Stimulated activated effector memory CD8-positive, alpha-beta T cell treated with anti-CD3 and anti-CD28 coated beads, Interleukin-12 subunit alpha, Interleukin-12 subunit beta, amount 100 ng/mL, for 72 hours (primary cell): ENCODE data around the gene GNB1.
"Not testable (repeated sequence)": the region's sequence is repeated elsewhere in the genome, so short reads cannot be mapped to it uniquely, and the experiment has no call there.

Experiments
- ATAC-seq: fragments of 150-1000 bp; cut with Tn5 transposase; 2 replicates; pipeline ENCODE4 v1.10.0; 2021
- DNase-seq, 2 donors: peaks; one replicate each; pipeline ENCODE4 v3.0.0; 2021 to 2022; ENCODE audit warnings: low spot score in 2 of 2
- H3K27ac Mint-ChIP-seq: one replicate; pipeline ENCODE4 v1.8.0; 2022; ENCODE audit warnings: mild to moderate bottlenecking, mixed read lengths
- H3K36me3 Mint-ChIP-seq: one replicate; pipeline ENCODE4 v1.8.0; 2022; ENCODE audit warnings: mild to moderate bottlenecking, mixed read lengths
- H3K4me1 Mint-ChIP-seq: one replicate; pipeline ENCODE4 v1.8.0; 2022; ENCODE audit warnings: mixed read lengths
- H3K4me3 Mint-ChIP-seq: one replicate; pipeline ENCODE4 v1.8.0; 2022; ENCODE audit warnings: mild to moderate bottlenecking, mixed read lengths
- H3K9me3 Mint-ChIP-seq: one replicate; pipeline ENCODE4 v1.8.0; 2022; ENCODE audit warnings: mixed read lengths

GNB1 gene

GRCh38 chr1:1867164-1867563 lies 23.7 kb downstream of the GNB1 start:
- H3K4me1 Mint-ChIP-seq: peaks cover 61% of the 10 kb centered on the region
- no peak overlapping the region for H3K27ac Mint-ChIP-seq
- H3K9me3 Mint-ChIP-seq: no peaks in the 10 kb centered on the region
- H3K4me3 Mint-ChIP-seq: no peak overlapping the region
- DNase-seq (no peak), ATAC-seq (no peak)
- H3K36me3 Mint-ChIP-seq: peaks cover 49% of the 10 kb centered on the region

GRCh38 chr1:1862905-1863547 lies 27.9 kb downstream of the GNB1 start:
- Mint-ChIP-seq H3K36me3 (peaks cover 31% of the 10 kb centered on the region), H3K9me3 (no peaks in the 10 kb centered on the region), H3K27ac (peak overlapping the region; percentile 56), H3K4me1 (peaks cover 62% of the 10 kb centered on the region), H3K4me3 (no peak overlapping the region)
- DNase-seq (peak in 1 of 2 donors; percentile 61), ATAC-seq (peak; percentile 74)

GRCh38 chr1:1861761-1862310 lies 29.1 kb downstream of the GNB1 start:
- H3K4me3 Mint-ChIP-seq, H3K9me3 Mint-ChIP-seq, DNase-seq, ATAC-seq, H3K27ac Mint-ChIP-seq: not testable (repeated sequence)
- peaks cover 34% of the 10 kb centered on the region for H3K36me3 Mint-ChIP-seq
- peaks cover 65% of the 10 kb centered on the region for H3K4me1 Mint-ChIP-seq

- H3K27ac Mint-ChIP-seq: no peak overlapping the region
- peaks cover 66% of the 10 kb centered on the region for H3K4me1 Mint-ChIP-seq
Measured at GRCh38 chr1:1861339-1861730, 29.6 kb downstream of the GNB1 start.

GRCh38 chr1:1859970-1860697 lies 30.8 kb downstream of the GNB1 start:
- H3K4me1 Mint-ChIP-seq: peaks cover 68% of the 10 kb centered on the region
- peak overlapping the region; percentile 81 for H3K27ac Mint-ChIP-seq
- H3K36me3 Mint-ChIP-seq: peaks cover 20% of the 10 kb centered on the region
- ATAC-seq: peak; percentile 57
- DNase-seq, H3K4me3 Mint-ChIP-seq, H3K9me3 Mint-ChIP-seq: not testable (repeated sequence)

More at GRCh38 chr1:1861339-1861730, 29.6 kb downstream of the GNB1 start:
- DNase-seq (no peak), ATAC-seq (no peak)
- Mint-ChIP-seq H3K4me3 (no peak overlapping the region), H3K9me3 (no peaks in the 10 kb centered on the region), H3K36me3 (peaks cover 30% of the 10 kb centered on the region)

- Mint-ChIP-seq H3K4me3 (no peak overlapping the region), H3K4me1 (peaks cover 74% of the 10 kb centered on the region), H3K36me3 (peaks cover 27% of the 10 kb centered on the region), H3K27ac (peak overlapping the region; percentile 81), H3K9me3 (no peaks in the 10 kb centered on the region)
- DNase-seq: no peak
- no peak for ATAC-seq
Measured at GRCh38 chr1:1858382-1859086, 32.4 kb downstream of the GNB1 start.

GRCh38 chr1:1857096-1857703 lies 33.7 kb downstream of the GNB1 start:
- peaks cover 41% of the 10 kb centered on the region for H3K36me3 Mint-ChIP-seq
- peak overlapping the region; percentile 81 for H3K27ac Mint-ChIP-seq
- DNase-seq (no peak), ATAC-seq (no peak)
- H3K4me1 Mint-ChIP-seq: peaks cover 73% of the 10 kb centered on the region
- H3K4me3 Mint-ChIP-seq: no peak overlapping the region
- H3K9me3 Mint-ChIP-seq: no peaks in the 10 kb centered on the region

- not testable (repeated sequence) for H3K4me3 Mint-ChIP-seq, ATAC-seq, DNase-seq, H3K9me3 Mint-ChIP-seq
- Mint-ChIP-seq H3K27ac (peak overlapping the region; percentile 81), H3K36me3 (peaks cover 48% of the 10 kb centered on the region), H3K4me1 (peaks cover 73% of the 10 kb centered on the region)
Measured at GRCh38 chr1:1856161-1856560, 34.7 kb downstream of the GNB1 start.

- Mint-ChIP-seq H3K27ac (peak overlapping the region; percentile 77), H3K4me3 (no peak overlapping the region), H3K9me3 (no peaks in the 10 kb centered on the region), H3K4me1 (peaks cover 72% of the 10 kb centered on the region), H3K36me3 (peaks cover 72% of the 10 kb centered on the region)
- DNase-seq (no peak), ATAC-seq (no peak)
Measured at GRCh38 chr1:1853593-1854257, 37.2 kb downstream of the GNB1 start.

- DNase-seq (no peak), ATAC-seq (no peak)
Measured at GRCh38 chr1:1852619-1853414, 38.1 kb downstream of the GNB1 start.

GRCh38 chr1:1847890-1848289 lies 43.0 kb downstream of the GNB1 start:
- DNase-seq: no peak
- H3K27ac Mint-ChIP-seq: peak overlapping the region; percentile 61
- no peak for ATAC-seq
- peaks cover 78% of the 10 kb centered on the region for H3K36me3 Mint-ChIP-seq
- H3K4me1 Mint-ChIP-seq: peaks cover 64% of the 10 kb centered on the region
- no peaks in the 10 kb centered on the region for H3K9me3 Mint-ChIP-seq
- no peak overlapping the region for H3K4me3 Mint-ChIP-seq

More at GRCh38 chr1:1852619-1853414, 38.1 kb downstream of the GNB1 start:
- Mint-ChIP-seq H3K4me1 (peaks cover 67% of the 10 kb centered on the region), H3K9me3 (no peaks in the 10 kb centered on the region), H3K36me3 (peaks cover 72% of the 10 kb centered on the region), H3K27ac (peak overlapping the region; percentile 77), H3K4me3 (no peak overlapping the region)

GRCh38 chr1:1847061-1847850 lies 43.6 kb downstream of the GNB1 start:
- no peak for DNase-seq
- no peak overlapping the region for H3K4me3 Mint-ChIP-seq
- no peak for ATAC-seq
- H3K9me3 Mint-ChIP-seq: no peaks in the 10 kb centered on the region
- H3K4me1 Mint-ChIP-seq: peaks cover 66% of the 10 kb centered on the region
- peaks cover 75% of the 10 kb centered on the region for H3K36me3 Mint-ChIP-seq
- H3K27ac Mint-ChIP-seq: peak overlapping the region; percentile 61

GRCh38 chr1:1846386-1846918 lies 44.4 kb downstream of the GNB1 start:
- DNase-seq (no peak), ATAC-seq (no peak)
- Mint-ChIP-seq H3K27ac (peak overlapping the region; percentile 61), H3K4me1 (peaks cover 74% of the 10 kb centered on the region), H3K9me3 (no peaks in the 10 kb centered on the region), H3K4me3 (no peak overlapping the region), H3K36me3 (peaks cover 70% of the 10 kb centered on the region)
